Fibroblast of gingiva (primary cell): ENCODE results near the gene TRAF2.

Source experiments
- DNase-seq: peaks from one replicate; pipeline ENCODE4 v3.0.0-alpha.2; 2011; ENCODE audit warnings: low read depth

Gene TRAF2

GRCh38 chr9:136847088-136847825 is 39.1 kb upstream of the TRAF2 start:
- peak; percentile 73 for DNase-seq

- DNase-seq = peak; percentile 84
These were observed 38.4 kb upstream of the TRAF2 start for GRCh38 chr9:136847826-136848392.

GRCh38 chr9:136848393-136849037 is 37.8 kb upstream of the TRAF2 start:
- no peak for DNase-seq

- DNase-seq = peak; percentile 99
These were observed 37.0 kb upstream of the TRAF2 start, which contains the start of gene PHPT1 for GRCh38 chr9:136849038-136849959. PHPT1 (plus strand) TSS chr9:136849409; CDS start chr9:136849431, 22 bp downstream.

- no peak for DNase-seq
These were observed 36.1 kb upstream of the TRAF2 start for GRCh38 chr9:136849960-136850865.

- no peak for DNase-seq
These were observed 35.2 kb upstream of the TRAF2 start for GRCh38 chr9:136850866-136851775.

- DNase-seq = no peak
These were observed 34.2 kb upstream of the TRAF2 start, which contains the start of gene MAMDC4 for GRCh38 chr9:136851941-136852663. MAMDC4 (plus strand) TSS chr9:136852346; CDS start chr9:136852417, 71 bp downstream.

- no peak for DNase-seq
These were observed 33.4 kb upstream of the TRAF2 start for GRCh38 chr9:136852664-136853595.

GRCh38 chr9:136853596-136854112 is 32.7 kb upstream of the TRAF2 start:
- DNase-seq = no peak

GRCh38 chr9:136854113-136854841 is 32.0 kb upstream of the TRAF2 start:
- DNase-seq = no peak

- no peak for DNase-seq
These were observed 31.4 kb upstream of the TRAF2 start for GRCh38 chr9:136854842-136855460.

- DNase-seq = no peak
These were observed 30.7 kb upstream of the TRAF2 start for GRCh38 chr9:136855461-136856078.

- no peak for DNase-seq
These were observed 30.2 kb upstream of the TRAF2 start for GRCh38 chr9:136856079-136856476.

GRCh38 chr9:136856541-136857141 is 29.7 kb upstream of the TRAF2 start:
- no peak for DNase-seq

GRCh38 chr9:136857166-136857565 is 29.1 kb upstream of the TRAF2 start:
- no peak for DNase-seq
